A549 (cell line): Measurements from ENCODE around the gene ALOX15. TPM values are rescaled to one million over a fixed set of nuclear protein-coding genes. Genes with fewer than 3 reads are reported as not detected.
A peak's percentile ranks its signal among the peaks of the same experiment; 100 is the strongest.

ENCODE experiments used
- ATAC-seq, 2 experiments: fragments of 200-7000 bp in 1 of 2; fragments of >200 bp in 1 of 2; cut with Nextera tagmentation in 1 of 2; cut with Tn5 transposase in 1 of 2; 3 replicates each; pipeline versions ENCODE4 v1.8.0 to v1.9.1; 2018 to 2020; ENCODE audit warnings: mild to moderate bottlenecking in 1 of 2, moderate library complexity in 1 of 2
- CTCF ChIA-PET: fragments of 300-600 bp; sonication (Branson Sonifier 250); formaldehyde crosslinking; extraction: SDS; loops from one replicate; lab custom pipeline; 2021; ENCODE audit warnings: antibody characterized with exemption, inconsistent platforms; lab: Yijun Ruan, JAX
- POLR2A ChIA-PET: fragments of 350-600 bp; formaldehyde crosslinking; extraction: SDS; loops from one replicate; lab custom pipeline; 2021; ENCODE audit warnings: antibody characterized with exemption, inconsistent platforms; lab: Yijun Ruan, JAX
- DNase-seq, 2 experiments: peaks; one replicate each; pipeline versions ENCODE4 v3.0.0 to v3.0.0-alpha.2; 2011 to 2016; ENCODE audit warnings: low read depth in 1 of 2, low spot score in 1 of 2
- FAIRE-seq: peaks from 2 replicates; lab custom pipeline; 2011; peaks lifted over from hg19 to GRCh38; lab: Jason Lieb, UNC
- H3K27ac ChIP-seq, 2 experiments: fragments of >200 bp; sonication (Bioruptor Twin); formaldehyde crosslinking; 3 replicates each; pipeline ENCODE4 v1.5.1; 2016 to 2017
- H3K4me1 ChIP-seq: fragments of >200 bp; sonication (Bioruptor Twin); formaldehyde crosslinking; 3 replicates; pipeline ENCODE4 v1.6.1; 2016
- H3K4me2 ChIP-seq: fragments of >200 bp; sonication (Bioruptor Twin); formaldehyde crosslinking; 3 replicates; pipeline ENCODE4 v1.6.1; 2016
- H3K4me3 ChIP-seq: fragments of >200 bp; sonication (Bioruptor Twin); formaldehyde crosslinking; 3 replicates; pipeline ENCODE4 v1.5.1; 2016
- H3K9me3 ChIP-seq: fragments of >200 bp; sonication (Bioruptor Twin); formaldehyde crosslinking; 3 replicates; pipeline ENCODE4 v1.6.1; 2016
- ATOH8 ChIP-seq: fragments of 250-450 bp; sonication (Bioruptor Pico); IDR thresholded peaks from 2 replicates; pipeline ENCODE4 v1.5.0; 2020; ENCODE audit warnings: low read depth, mild to moderate bottlenecking, moderate library complexity
- CBX2 ChIP-seq: fragments of 200-600 bp; sonication (generic); IDR thresholded peaks from 2 replicates; pipeline ENCODE4 v1.6.1; 2016; ENCODE audit warnings: low read depth, mild to moderate bottlenecking, borderline replicate concordance
- CEBPB ChIP-seq, 2 experiments: fragments of >200 bp in 1 of 2; sonication (Bioruptor Twin) in 1 of 2; formaldehyde crosslinking in 1 of 2; IDR thresholded peaks; 2 replicates each; pipeline ENCODE4 v1.6.1; 2012 to 2016
- CHD2 ChIP-seq: fragments of 150-350 bp; IDR thresholded peaks from 2 replicates; pipeline ENCODE4 v1.6.1; 2014; ENCODE audit warnings: low read length; ENCODE audit not compliant: partially characterized antibody
- EHF ChIP-seq: fragments of 250-450 bp; sonication (Bioruptor Pico); IDR thresholded peaks from 2 replicates; pipeline ENCODE4 v1.5.0; 2020; ENCODE audit warnings: mild to moderate bottlenecking
- EHMT2 ChIP-seq: fragments of 200-600 bp; sonication (generic); IDR thresholded peaks from 2 replicates; pipeline ENCODE4 v1.6.1; 2016; ENCODE audit warnings: antibody characterized with exemption, low read depth, mild to moderate bottlenecking, moderate library complexity
- EP300 ChIP-seq, 2 experiments: fragments of >200 bp; sonication (Bioruptor Twin); formaldehyde crosslinking; IDR thresholded peaks; 2 replicates in 1 of 2; 3 replicates in 1 of 2; pipeline ENCODE4 v1.6.1; 2016 to 2017
- GATA3 ChIP-seq: IDR thresholded peaks from 2 replicates; pipeline ENCODE4 v1.6.1; 2012; ENCODE audit warnings: borderline replicate concordance
- HDAC2 ChIP-seq: fragments of 200-600 bp; sonication (generic); IDR thresholded peaks from 2 replicates; pipeline ENCODE4 v1.6.1; 2016
- HEYL ChIP-seq: fragments of 250-450 bp; sonication (Bioruptor Pico); IDR thresholded peaks from 2 replicates; pipeline ENCODE4 v1.8.0; 2021; ENCODE audit warnings: mild to moderate bottlenecking, moderate library complexity
- HOXA7 ChIP-seq: fragments of 250-450 bp; sonication (Bioruptor Pico); IDR thresholded peaks from 2 replicates; pipeline ENCODE4 v1.5.0; 2020; ENCODE audit warnings: mild to moderate bottlenecking, moderate library complexity
- HOXB5 ChIP-seq: fragments of 250-450 bp; sonication (Bioruptor Pico); IDR thresholded peaks from 2 replicates; pipeline ENCODE4 v1.5.0; 2020; ENCODE audit warnings: mild to moderate bottlenecking, moderate library complexity
- MAFK ChIP-seq: fragments of 450-650 bp; IDR thresholded peaks from 2 replicates; pipeline ENCODE4 v1.6.1; 2014; ENCODE audit not compliant: partially characterized antibody
- MYC ChIP-seq: IDR thresholded peaks from 2 replicates; pipeline ENCODE4 v1.6.1; 2012; ENCODE audit warnings: mild to moderate bottlenecking, inconsistent platforms, low read length, improper control_type of control experiment, borderline replicate concordance
- NFE2L2 ChIP-seq: fragments of 150-350 bp; conservative IDR thresholded peaks from 2 replicates; pipeline ENCODE4 v1.6.1; 2014; ENCODE audit warnings: low read length
- NPAS2 ChIP-seq: fragments of 250-450 bp; sonication (Bioruptor Pico); IDR thresholded peaks from 2 replicates; pipeline ENCODE4 v1.8.0; 2022; ENCODE audit warnings: mild to moderate bottlenecking, moderate library complexity, borderline replicate concordance
- PBX3 ChIP-seq: IDR thresholded peaks from 2 replicates; pipeline ENCODE4 v1.6.1; 2012
- POLR2A ChIP-seq: IDR thresholded peaks from 2 replicates; pipeline ENCODE4 v1.6.1; 2012; ENCODE audit warnings: mild to moderate bottlenecking, low read length
- RAD21 ChIP-seq, 2 experiments: fragments of >200 bp in 1 of 2; sonication (Bioruptor Twin) in 1 of 2; formaldehyde crosslinking in 1 of 2; IDR thresholded peaks in 1 of 2; conservative IDR thresholded peaks in 1 of 2; 2 replicates in 1 of 2; 3 replicates in 1 of 2; pipeline ENCODE4 v1.6.1; 2012 to 2018; ENCODE audit warnings: inconsistent platforms in 1 of 2
- RARB ChIP-seq: fragments of 250-450 bp; sonication (Bioruptor Pico); IDR thresholded peaks from 2 replicates; pipeline ENCODE4 v1.8.0; 2021; ENCODE audit warnings: mild to moderate bottlenecking, moderate library complexity
- REST ChIP-seq: fragments of 200-600 bp; sonication (generic); IDR thresholded peaks from 2 replicates; pipeline ENCODE4 v1.6.1; 2016; ENCODE audit warnings: antibody characterized with exemption, mild to moderate bottlenecking, moderate library complexity
- RFX5 ChIP-seq: fragments of 450-650 bp; IDR thresholded peaks from 2 replicates; pipeline ENCODE4 v1.7.1; 2014; ENCODE audit warnings: antibody characterized with exemption, mild to moderate bottlenecking, moderate library complexity
- SMC3 ChIP-seq: fragments of >200 bp; sonication (Bioruptor Twin); formaldehyde crosslinking; IDR thresholded peaks from 3 replicates; pipeline ENCODE4 v1.6.1; 2018; ENCODE audit warnings: inconsistent platforms
- SREBF2 ChIP-seq: fragments of 450-650 bp; IDR thresholded peaks from 2 replicates; pipeline ENCODE4 v1.6.1; 2014; ENCODE audit warnings: mild to moderate bottlenecking, moderate library complexity
- TP53 ChIP-seq: fragments of 250-450 bp; sonication (Bioruptor Pico); IDR thresholded peaks from 2 replicates; pipeline ENCODE4 v1.5.0; 2021; ENCODE audit warnings: mild to moderate bottlenecking, moderate library complexity
- ZC3H11A ChIP-seq: fragments of 450-650 bp; IDR thresholded peaks from 2 replicates; pipeline ENCODE4 v1.6.1; 2014; ENCODE audit warnings: antibody characterized with exemption, mild to moderate bottlenecking
- WGBS: methylation state at CpG from one replicate; pipeline ENCODE4 v1.1.6; 2017; ENCODE audit errors: missing lambda C conversion rate; 5-methylcytosine and 5-hydroxymethylcytosine counted together
- polyA plus RNA-seq, 4 experiments: library from polyadenylated mRNA; depleted of rRNA in 3 of 4; stranded (reverse); fragments of >200 nt; fragmentation: RNase III in 1 of 4; extraction: RNeasy Plus Mini Kit Qiagen cat#74134 plus additional on column Dnase treatment in 1 of 4; gene quantifications; 2 replicates in 3 of 4; 3 replicates in 1 of 4; pipeline ENCODE4 v1.2.3, GENCODE V29; 2011 to 2017

ALOX15 gene
- polyA plus RNA-seq, 2 of the 4 experiments (the other 2 are of a cell fraction) = 0.08 to 0.12 TPM

GRCh38 chr17:4676791-4677190 is 35.3 kb upstream of the ALOX15 start:
- no peak for FAIRE-seq
- Histone ChIP-seq H3K4me2 (no peak overlapping the region), H3K27ac (no peak overlapping the region), H3K9me3 (no peaks in the 10 kb centered on the region), H3K4me3 (no peak overlapping the region), H3K4me1 (peaks cover 39% of the 10 kb centered on the region)
- POLR2A ChIA-PET = no interaction called here
- 80% methylated on average over 7 of the region's 7 CpGs for WGBS
- no peak for ATAC-seq
- CTCF ChIA-PET = interaction anchor here (0.6 to 2.4 kb wide), 8 partner anchors 9 to 147 kb away, joined by 3 to 15 read pairs (median 4); partner anchors contain the start of gene ARRB2
- no peak for TF ChIP-seq CHD2
- TF ChIP-seq EHMT2 = no peak
- no peak for TF ChIP-seq SREBF2
- no peak for TF ChIP-seq HOXA7 (CRISPR knock-in tag)
- TF ChIP-seq REST = no peak
- TF ChIP-seq HDAC2 = no peak
- TF ChIP-seq CBX2 = no peak
- no peak for TF ChIP-seq EP300 (IDR thresholded peaks at IDR 0.05)
- TF ChIP-seq POLR2A = no peak
- TF ChIP-seq HEYL (CRISPR knock-in tag) = no peak
- no peak for TF ChIP-seq RFX5
- no peak for TF ChIP-seq MAFK
- no peak for TF ChIP-seq ATOH8
- TF ChIP-seq EHF = no peak
- TF ChIP-seq PBX3 = no peak
- TF ChIP-seq NFE2L2 = no peak
- TF ChIP-seq HOXB5 (CRISPR knock-in tag) = no peak
- no peak for TF ChIP-seq RARB (CRISPR knock-in tag)
- no peak for DNase-seq

- FAIRE-seq = no peak
Observed at GRCh38 chr17:4675791-4676190, 34.3 kb upstream of the ALOX15 start.

GRCh38 chr17:4674685-4674998 is 33.2 kb upstream of the ALOX15 start:
- Histone ChIP-seq H3K4me2 (no peak overlapping the region), H3K4me3 (no peak overlapping the region), H3K4me1 (peaks cover 22% of the 10 kb centered on the region), H3K27ac (no peak overlapping the region), H3K9me3 (no peaks in the 10 kb centered on the region)
- no peak for FAIRE-seq
- 97% methylated on average over 8 of the region's 8 CpGs for WGBS
- ChIA-PET POLR2A (no interaction called here), CTCF (interaction anchor here (0.8 to 2.4 kb wide), 2 partner anchors 15 to 108 kb away, joined by 3 to 15 read pairs; no protein-coding TSS in a partner anchor)
- no peak for DNase-seq
- no peak for ATAC-seq
- TF ChIP-seq CEBPB (IDR thresholded peaks at IDR 0.05) = no peak
- no peak for TF ChIP-seq GATA3
- no peak for TF ChIP-seq NFE2L2
- no peak for TF ChIP-seq REST
- no peak for TF ChIP-seq SMC3
- no peak for TF ChIP-seq NPAS2 (CRISPR knock-in tag)
- TF ChIP-seq RAD21 (conservative IDR thresholded peaks at IDR 0.05 in 1 of 2, IDR thresholded peaks at IDR 0.05 in 1 of 2) = no peak
- no peak for TF ChIP-seq EP300 (IDR thresholded peaks at IDR 0.05)
- TF ChIP-seq ZC3H11A = no peak
- TF ChIP-seq TP53 (CRISPR knock-in tag) = no peak
- TF ChIP-seq ATOH8 = no peak
- no peak for TF ChIP-seq MYC

More at GRCh38 chr17:4675791-4676190, 34.3 kb upstream of the ALOX15 start:
- no peak for ATAC-seq
- peaks cover 34% of the 10 kb centered on the region for H3K4me1 ChIP-seq
- no peak overlapping the region for H3K4me2 ChIP-seq
- H3K9me3 ChIP-seq = no peaks in the 10 kb centered on the region
- TF ChIP-seq CBX2 = no peak
- H3K27ac ChIP-seq = peak overlapping the region in 1 of 2 experiments; percentile 24; a peak in 1 of 6 replicates
- POLR2A ChIA-PET = no interaction called here
- H3K4me3 ChIP-seq = no peak overlapping the region
- DNase-seq = no peak
- CTCF ChIA-PET = interaction anchor here (0.9 to 2.4 kb wide), 7 partner anchors 8 to 214 kb away, joined by 3 to 15 read pairs (median 4); no protein-coding TSS in a partner anchor
- 96% methylated on average over 10 of the region's 10 CpGs for WGBS
